Measurements from ENCODE around the gene AGBL4. TPM values are rescaled to one million over a fixed set of nuclear protein-coding genes. Genes with fewer than 3 reads are reported as not detected.

AGBL4 gene
- total and polyA plus RNA-seq, 2 of the 4 experiments (the other 2 are of a cell fraction): not detected

DNA sequence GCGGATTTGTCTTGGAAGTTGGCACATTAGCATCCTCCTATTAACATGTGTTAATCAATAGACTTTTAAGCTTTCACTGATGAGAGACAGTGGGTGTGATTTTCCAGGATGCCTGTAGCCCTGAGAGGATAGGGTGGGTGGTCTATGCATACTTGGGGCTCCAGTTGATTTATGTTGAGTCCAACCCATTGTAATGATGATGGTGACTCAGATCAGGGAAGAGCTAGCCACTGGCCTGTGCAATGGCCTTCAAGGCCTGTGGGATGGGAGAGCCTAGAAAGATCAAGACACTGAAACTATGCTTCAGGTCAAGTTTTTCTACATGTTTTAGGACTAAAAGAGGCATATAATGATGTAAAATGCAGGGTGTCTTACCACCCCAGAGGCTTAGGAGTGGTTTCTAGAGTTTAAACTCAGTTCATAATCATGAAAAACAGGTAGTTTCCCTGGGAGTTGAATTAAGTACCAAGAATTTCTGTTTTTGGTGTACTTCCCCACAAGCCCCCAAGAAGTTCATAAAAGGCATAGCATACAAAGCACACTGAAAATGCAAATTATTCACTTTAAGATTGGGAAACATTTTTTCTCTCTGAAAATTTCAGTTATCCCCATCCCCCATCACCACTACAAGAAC is 1267.0 kb downstream of the AGBL4 start:
- intact Hi-C loops (cut with micrococcal nuclease) (no loop called here), dilution Hi-C loops (cut with HindIII; ENCODE audit: low sequenced_read_pairs, unreplicated experiment) (no loop called here), in situ Hi-C loops (cut with MboI; ENCODE audit: low sequenced_read_pairs) (no loop called here)
- TF ChIP-seq MXI1 (IDR thresholded peaks at IDR 0.05; ENCODE audit: borderline replicate concordance, low read depth, low read length) (no peak), CHD1 (IDR thresholded peaks at IDR 0.05; ENCODE audit: low read depth, low read length) (no peak), MAFK (IDR thresholded peaks at IDR 0.05; ENCODE audit: low read depth, low read length) (no peak), MAZ (IDR thresholded peaks at IDR 0.05; ENCODE audit: borderline replicate concordance, low read depth, low read length) (no peak), POLR2A (IDR thresholded peaks at IDR 0.05; ENCODE audit: low read depth, low read length) (no peak), BHLHE40 (IDR thresholded peaks at IDR 0.05; ENCODE audit: low read depth, low read length) (no peak), FOS (IDR thresholded peaks at IDR 0.05; ENCODE audit: low read depth, low read length) (no peak), CEBPB (IDR thresholded peaks at IDR 0.05; ENCODE audit: low read depth, low read length) (no peak), SMC3 (IDR thresholded peaks at IDR 0.05; ENCODE audit: low read depth, low read length) (no peak), RFX5 (IDR thresholded peaks at IDR 0.05; ENCODE audit: low read depth, low read length) (no peak), RAD21 (IDR thresholded peaks at IDR 0.05; ENCODE audit: low read length) (no peak), RCOR1 (IDR thresholded peaks at IDR 0.05; ENCODE audit: insufficient replicate concordance, low read length) (no peak), NFE2L2 (IDR thresholded peaks at IDR 0.05; ENCODE audit: low read depth, low read length) (no peak)
- TF ChIP-seq, protein P1, sequence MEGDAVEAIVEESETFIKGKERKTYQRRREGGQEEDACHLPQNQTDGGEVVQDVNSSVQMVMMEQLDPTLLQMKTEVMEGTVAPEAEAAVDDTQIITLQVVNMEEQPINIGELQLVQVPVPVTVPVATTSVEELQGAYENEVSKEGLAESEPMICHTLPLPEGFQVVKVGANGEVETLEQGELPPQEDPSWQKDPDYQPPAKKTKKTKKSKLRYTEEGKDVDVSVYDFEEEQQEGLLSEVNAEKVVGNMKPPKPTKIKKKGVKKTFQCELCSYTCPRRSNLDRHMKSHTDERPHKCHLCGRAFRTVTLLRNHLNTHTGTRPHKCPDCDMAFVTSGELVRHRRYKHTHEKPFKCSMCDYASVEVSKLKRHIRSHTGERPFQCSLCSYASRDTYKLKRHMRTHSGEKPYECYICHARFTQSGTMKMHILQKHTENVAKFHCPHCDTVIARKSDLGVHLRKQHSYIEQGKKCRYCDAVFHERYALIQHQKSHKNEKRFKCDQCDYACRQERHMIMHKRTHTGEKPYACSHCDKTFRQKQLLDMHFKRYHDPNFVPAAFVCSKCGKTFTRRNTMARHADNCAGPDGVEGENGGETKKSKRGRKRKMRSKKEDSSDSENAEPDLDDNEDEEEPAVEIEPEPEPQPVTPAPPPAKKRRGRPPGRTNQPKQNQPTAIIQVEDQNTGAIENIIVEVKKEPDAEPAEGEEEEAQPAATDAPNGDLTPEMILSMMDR (conservative IDR thresholded peaks at IDR 0.05; ENCODE audit: low read depth, low read length): no peak
- TF ChIP-seq, protein P2, sequence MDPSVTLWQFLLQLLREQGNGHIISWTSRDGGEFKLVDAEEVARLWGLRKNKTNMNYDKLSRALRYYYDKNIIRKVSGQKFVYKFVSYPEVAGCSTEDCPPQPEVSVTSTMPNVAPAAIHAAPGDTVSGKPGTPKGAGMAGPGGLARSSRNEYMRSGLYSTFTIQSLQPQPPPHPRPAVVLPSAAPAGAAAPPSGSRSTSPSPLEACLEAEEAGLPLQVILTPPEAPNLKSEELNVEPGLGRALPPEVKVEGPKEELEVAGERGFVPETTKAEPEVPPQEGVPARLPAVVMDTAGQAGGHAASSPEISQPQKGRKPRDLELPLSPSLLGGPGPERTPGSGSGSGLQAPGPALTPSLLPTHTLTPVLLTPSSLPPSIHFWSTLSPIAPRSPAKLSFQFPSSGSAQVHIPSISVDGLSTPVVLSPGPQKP (IDR thresholded peaks at IDR 0.05; ENCODE audit: borderline replicate concordance, low read depth, low read length): no peak
- TF ChIP-seq, protein P3, sequence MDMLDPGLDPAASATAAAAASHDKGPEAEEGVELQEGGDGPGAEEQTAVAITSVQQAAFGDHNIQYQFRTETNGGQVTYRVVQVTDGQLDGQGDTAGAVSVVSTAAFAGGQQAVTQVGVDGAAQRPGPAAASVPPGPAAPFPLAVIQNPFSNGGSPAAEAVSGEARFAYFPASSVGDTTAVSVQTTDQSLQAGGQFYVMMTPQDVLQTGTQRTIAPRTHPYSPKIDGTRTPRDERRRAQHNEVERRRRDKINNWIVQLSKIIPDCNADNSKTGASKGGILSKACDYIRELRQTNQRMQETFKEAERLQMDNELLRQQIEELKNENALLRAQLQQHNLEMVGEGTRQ (IDR thresholded peaks at IDR 0.05; ENCODE audit: low read depth, low read length): no peak
- ChIA-PET POLR2A (ENCODE audit: unreplicated experiment) (no interaction called here), CTCF (no interaction called here)
- no peak overlapping the region for H3K27ac ChIP-seq (ENCODE audit: insufficient read depth, low read length)
- H3K9me3 ChIP-seq (ENCODE audit: control insufficient read depth, insufficient read depth, low read length): no peaks in the 10 kb centered on the region; the same call in 1 of the 2 replicates
- H3K4me2 ChIP-seq (ENCODE audit: low read depth, low read length): no peak overlapping the region
- no peak overlapping the region for H3K14ac ChIP-seq (replicated peaks; ENCODE audit: low read depth, low read length)
- DNase-seq: no peak
- H2BK120ac ChIP-seq (ENCODE audit: low read depth, low read length): no peak overlapping the region
- H4K91ac ChIP-seq (ENCODE audit: insufficient read depth, low read depth, low read length): no peak overlapping the region
- no peak overlapping the region for H3K56ac ChIP-seq (ENCODE audit: extremely low read depth, insufficient read depth, low read length)
- H3K4me3 ChIP-seq (ENCODE audit: insufficient read depth, low read depth, low read length): no peak overlapping the region
- no peaks in the 10 kb centered on the region for H3K9me1 ChIP-seq (ENCODE audit: insufficient read depth, low read length)
- H3K9ac ChIP-seq (ENCODE audit: low read depth, low read length): no peak overlapping the region
- no peaks in the 10 kb centered on the region for H4K20me1 ChIP-seq (ENCODE audit: insufficient read depth, low read length)
- no CpG with 5 or more reads among the region's 1 CpG for WGBS, 2 experiments (ENCODE audit: extremely low coverage in 2 of 2, insufficient read length in 1 of 2)
- ATAC-seq (ENCODE audit: low read depth): no peak
- H3K18ac ChIP-seq (ENCODE audit: low read depth, low read length): no peak overlapping the region
- peaks cover 2% of the 10 kb centered on the region; the same call in 1 of the 2 replicates for H3K36me3 ChIP-seq (ENCODE audit: control insufficient read depth, insufficient read depth, low read length)
- H4K5ac ChIP-seq (ENCODE audit: low read depth, low read length): no peak overlapping the region
- no peaks in the 10 kb centered on the region for H3K79me1 ChIP-seq (ENCODE audit: low read depth in 1 of 2, low read length in 2 of 2)
- H3K4ac ChIP-seq (ENCODE audit: low read depth, low read length): no peak overlapping the region
- H3K23ac ChIP-seq (ENCODE audit: low read depth, low read length): no peak overlapping the region
- H4K8ac ChIP-seq (ENCODE audit: low read depth in 2 of 2, low read length in 2 of 2): no peak overlapping the region
- no peak overlapping the region for H2AFZ ChIP-seq (replicated peaks; ENCODE audit: low read length, poor library complexity)
- no peak overlapping the region for H2AK9ac ChIP-seq (replicated peaks; ENCODE audit: low read depth, low read length, poor library complexity)
- H3K27me3 ChIP-seq (ENCODE audit: control insufficient read depth, insufficient read depth, low read length): no peaks in the 10 kb centered on the region
- no peak overlapping the region for H2BK15ac ChIP-seq (ENCODE audit: low read depth, low read length)
- peaks cover 1% of the 10 kb centered on the region; the same call in 1 of the 2 replicates for H3K4me1 ChIP-seq (ENCODE audit: control insufficient read depth, insufficient read depth, low read length)
- H2BK5ac ChIP-seq (ENCODE audit: low read depth, low read length, poor library complexity, severe bottlenecking): no peak overlapping the region
- BruUV-seq (replicated peaks): no TSS peak
- H2AK5ac ChIP-seq (ENCODE audit: low read depth, low read length): no peak overlapping the region
- H2BK20ac ChIP-seq (ENCODE audit: low read depth, low read length): no peak overlapping the region
